ENCODE measurements around the gene PPIH.

DNA sequence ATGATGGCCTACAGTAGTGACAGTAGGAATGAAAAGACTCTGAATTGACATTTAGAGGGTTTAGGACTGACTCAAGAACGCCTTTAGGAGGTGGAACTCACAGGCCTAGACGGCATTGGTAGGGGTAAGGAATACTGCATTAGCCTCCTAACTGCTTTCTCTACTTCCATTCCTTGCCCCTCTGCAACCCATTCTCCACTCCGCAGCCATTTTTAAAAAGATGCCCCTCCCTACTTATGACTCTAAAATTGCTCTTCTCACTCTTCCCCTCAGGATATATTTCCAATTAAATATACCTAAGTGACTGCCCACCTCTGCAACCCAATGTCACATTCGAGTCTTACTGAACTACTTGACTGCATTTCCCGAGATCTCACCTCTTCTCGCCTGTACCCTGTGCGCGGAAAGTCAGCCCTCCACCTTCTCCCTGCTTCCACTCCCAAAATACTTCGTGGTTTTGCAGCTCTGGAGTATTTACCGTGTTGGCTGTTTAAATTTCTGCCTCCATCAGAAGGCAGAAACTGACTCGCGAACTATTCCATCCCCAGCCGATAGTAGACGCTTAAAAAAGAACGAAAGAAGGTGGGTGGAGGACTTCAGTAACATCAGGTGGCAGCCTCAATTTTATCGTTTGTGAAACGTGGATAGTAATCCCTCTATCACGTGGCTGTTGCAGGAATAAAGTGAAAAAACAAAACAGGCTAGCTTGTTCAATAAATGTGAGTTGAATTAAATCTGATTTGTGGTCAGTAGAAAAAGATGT, 22.9 kb downstream of the PPIH start:
- TF ChIP-seq, protein P1, sequence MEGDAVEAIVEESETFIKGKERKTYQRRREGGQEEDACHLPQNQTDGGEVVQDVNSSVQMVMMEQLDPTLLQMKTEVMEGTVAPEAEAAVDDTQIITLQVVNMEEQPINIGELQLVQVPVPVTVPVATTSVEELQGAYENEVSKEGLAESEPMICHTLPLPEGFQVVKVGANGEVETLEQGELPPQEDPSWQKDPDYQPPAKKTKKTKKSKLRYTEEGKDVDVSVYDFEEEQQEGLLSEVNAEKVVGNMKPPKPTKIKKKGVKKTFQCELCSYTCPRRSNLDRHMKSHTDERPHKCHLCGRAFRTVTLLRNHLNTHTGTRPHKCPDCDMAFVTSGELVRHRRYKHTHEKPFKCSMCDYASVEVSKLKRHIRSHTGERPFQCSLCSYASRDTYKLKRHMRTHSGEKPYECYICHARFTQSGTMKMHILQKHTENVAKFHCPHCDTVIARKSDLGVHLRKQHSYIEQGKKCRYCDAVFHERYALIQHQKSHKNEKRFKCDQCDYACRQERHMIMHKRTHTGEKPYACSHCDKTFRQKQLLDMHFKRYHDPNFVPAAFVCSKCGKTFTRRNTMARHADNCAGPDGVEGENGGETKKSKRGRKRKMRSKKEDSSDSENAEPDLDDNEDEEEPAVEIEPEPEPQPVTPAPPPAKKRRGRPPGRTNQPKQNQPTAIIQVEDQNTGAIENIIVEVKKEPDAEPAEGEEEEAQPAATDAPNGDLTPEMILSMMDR (IDR thresholded peaks at IDR 0.05; ENCODE audit: borderline replicate concordance, extremely low read depth, low read length, poor library complexity, severe bottlenecking), result peak; percentile 22
- no peak for TF ChIP-seq EZH2 (IDR thresholded peaks at IDR 0.05; ENCODE audit: borderline replicate concordance, low read depth, low read length, severe bottlenecking)
